Epithelial cell of prostate (primary cell): ENCODE results near the gene SP8.
A peak's percentile ranks its signal among the peaks of the same experiment; 100 is the strongest.

Source experiments
- DNase-seq: peaks from one replicate; pipeline ENCODE4 v3.0.0-alpha.2; 2011; ENCODE audit warnings: low read depth, low spot score
- H3K27ac ChIP-seq: fragments of 450-650 bp; 2 replicates; pipeline ENCODE4 v1.5.1; 2017; ENCODE audit warnings: mild to moderate bottlenecking

Gene SP8

DNA sequence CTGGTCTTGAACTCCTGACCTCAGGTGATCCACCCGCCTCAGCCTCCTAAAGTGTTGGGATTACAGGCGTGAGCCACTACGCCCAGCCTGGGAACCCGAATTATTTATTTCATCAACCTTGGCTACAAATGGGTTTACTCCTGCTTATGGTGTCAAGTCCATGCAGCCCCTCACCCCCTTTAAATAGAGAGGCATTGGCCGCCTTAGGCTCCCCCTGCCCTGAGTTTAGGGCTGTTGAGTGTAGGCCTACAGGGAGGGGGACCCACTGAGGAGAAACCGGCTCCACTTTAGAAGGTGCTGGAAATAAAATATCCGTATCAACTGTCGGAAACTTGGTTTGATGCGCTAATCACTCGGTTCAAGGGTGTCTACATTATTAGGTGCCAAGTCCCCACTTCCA is 8.7 kb upstream of the SP8 start:
- no peak for DNase-seq
- H3K27ac ChIP-seq, result no peak overlapping the region

DNA sequence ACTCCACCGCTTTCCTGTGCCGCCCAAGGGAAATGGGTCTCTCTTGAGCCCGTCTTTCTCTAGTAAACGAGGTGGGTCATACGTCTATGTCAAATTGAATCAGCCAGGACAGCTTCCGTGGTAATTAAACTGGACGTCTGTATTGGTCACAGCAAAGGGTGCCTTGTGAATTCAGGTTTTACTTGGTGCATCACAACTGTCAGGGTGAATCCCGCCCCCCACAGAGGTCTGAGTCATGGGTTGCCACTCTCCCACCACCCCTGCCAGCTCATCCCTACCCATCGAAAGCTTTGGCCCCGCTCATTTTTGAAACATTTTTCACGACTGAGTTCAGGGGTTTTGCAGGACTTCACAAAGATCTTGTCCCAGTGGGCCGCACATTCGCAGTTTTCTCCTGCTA is 8.0 kb upstream of the SP8 start:
- DNase-seq, result no peak
- no peak overlapping the region for H3K27ac ChIP-seq

DNA sequence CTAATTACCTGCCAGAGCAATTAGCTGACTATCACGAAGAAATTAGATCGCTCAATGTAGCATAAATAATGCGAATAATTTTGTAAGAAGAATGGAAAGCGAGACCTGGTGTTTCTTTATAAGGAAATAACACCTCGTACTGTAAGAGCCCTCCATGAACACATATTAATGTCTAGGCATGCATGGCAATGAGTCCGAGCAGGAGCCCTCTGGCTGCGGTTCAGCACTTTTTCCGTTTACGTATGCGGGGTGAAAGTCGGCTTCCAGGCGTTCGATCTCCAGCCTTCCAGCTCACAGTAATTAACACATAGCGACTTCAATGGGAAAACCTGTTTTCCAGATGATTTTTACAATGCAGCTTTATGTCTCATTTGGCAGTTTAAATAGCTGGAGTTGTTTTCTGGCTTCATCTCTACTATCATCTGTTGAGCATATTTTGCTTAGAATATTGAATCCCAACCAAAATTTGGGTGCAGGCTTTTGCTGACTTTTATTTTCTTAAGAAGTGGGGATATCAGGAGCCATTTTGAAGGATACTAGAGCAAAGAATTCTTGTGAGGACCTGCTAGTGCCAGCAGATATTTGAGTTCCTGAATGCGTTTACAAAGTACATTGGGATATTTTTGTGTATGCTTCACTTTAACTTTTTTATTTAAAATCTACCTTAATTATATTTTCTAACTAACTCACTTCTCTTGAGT is 7.2 kb upstream of the SP8 start:
- DNase-seq, result no peak
- peak overlapping the region; percentile 56 for H3K27ac ChIP-seq

DNA sequence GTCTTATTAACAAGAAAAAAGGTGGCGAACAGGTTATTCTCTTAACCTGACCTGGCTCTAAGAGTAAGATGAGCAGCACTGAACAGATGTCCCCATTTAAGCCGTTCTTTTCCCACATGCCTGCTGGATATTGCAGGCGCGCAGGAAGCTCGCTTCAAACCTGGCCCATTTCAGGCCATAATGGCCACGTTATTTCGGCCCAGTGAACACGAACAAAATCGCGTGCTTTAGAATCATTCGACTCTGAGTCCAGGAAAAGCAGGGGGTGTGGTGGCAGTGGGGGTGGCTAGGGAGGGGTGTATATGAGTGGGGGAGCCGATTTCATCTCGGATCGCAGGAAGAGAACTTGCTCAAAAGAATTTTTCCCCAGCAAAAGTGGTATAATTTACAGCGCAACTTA is 6.6 kb upstream of the SP8 start:
- no peak for DNase-seq
- H3K27ac ChIP-seq, result peak overlapping the region; percentile 56

DNA sequence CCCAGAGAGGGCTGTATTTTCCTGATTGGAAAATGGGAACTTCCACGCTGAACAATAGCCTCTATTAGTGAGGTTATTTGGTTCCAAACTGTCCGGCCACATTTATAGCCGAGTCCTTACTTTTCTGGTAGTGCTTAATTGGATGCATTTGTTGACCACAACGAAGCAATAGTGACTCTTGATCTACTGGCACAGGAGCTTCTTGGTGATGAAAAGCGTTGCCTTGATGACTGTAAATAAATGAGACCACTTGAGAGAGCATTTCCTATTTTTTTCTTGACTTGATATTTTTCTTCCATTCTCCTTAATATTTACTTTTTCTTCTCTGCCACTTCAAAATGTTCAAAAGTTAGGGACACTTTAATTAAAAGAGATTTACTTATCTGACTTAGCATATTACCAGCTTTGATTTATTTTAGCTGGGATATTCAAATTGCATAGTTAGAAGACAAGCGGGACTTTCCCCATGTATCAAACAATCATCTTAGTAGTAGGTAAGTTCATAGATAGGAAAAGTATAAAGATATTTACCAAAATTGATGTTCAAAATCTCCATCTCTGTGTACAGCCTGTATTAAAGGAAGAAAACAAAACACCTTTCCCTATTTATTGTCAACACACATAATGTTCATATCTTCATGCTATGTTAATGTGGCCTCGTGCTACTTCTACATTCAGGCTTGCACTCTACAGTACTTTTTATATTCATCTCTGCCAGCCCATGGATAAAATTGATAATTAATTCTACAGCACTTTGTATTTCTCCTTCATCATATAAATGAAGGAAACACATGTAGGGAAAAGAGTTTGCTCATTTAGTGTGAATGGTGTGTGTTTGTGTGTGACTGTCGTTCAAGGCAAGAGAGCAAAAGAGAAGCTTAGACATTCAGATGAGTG is 5.1 kb upstream of the SP8 start:
- no peak for DNase-seq
- H3K27ac ChIP-seq, result peak overlapping the region; percentile 56

DNA sequence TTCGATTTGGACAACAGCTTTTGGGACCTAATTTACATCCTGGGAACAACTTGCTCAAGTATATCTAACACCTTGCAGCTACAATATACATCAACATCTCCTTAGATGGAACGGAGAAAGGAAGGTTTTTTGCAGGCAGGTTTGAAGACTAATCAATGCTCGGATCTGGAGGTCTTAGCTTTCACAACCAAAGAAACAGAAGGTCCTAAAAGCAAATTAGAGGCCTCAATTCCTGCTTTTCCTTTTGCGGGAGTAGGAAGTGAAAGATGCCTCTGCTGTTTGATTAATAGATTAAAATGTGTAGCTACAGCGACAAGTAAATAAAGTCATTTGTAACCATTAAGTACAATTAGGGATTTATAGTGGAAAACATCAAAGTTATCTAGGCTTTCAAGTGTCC is 3.7 kb upstream of the SP8 start:
- H3K27ac ChIP-seq, result peak overlapping the region; percentile 77

DNA sequence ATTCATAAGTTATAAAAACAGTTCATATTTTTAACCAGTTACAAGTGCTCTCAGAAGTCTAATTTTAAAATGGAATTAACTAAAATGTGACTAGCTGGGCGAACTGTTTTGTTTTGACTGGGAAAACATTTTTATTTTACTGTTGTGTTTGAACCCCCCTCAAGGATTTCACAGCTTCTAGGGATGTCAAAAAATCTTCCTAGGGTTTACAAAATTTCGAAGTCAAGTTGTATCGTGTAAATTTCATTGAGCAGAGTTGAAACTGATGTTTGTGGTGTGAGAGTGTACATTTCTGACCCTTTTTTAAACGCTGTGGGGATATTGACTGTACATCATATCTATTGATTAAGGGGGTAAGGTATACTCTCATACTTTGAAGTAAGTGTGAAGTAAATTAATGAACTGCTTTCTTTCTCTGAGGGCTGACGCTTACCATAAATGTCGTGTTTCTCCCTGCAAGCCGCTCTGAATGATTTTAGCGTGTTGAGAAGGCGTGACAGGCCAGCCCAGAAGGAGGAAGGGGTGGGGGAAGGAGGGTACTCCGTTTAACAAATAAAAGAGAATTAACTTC is 1.8 kb upstream of the SP8 start:
- DNase-seq, result no peak
- peak overlapping the region; percentile 77 for H3K27ac ChIP-seq

More for the DNA sequence above, 3.7 kb upstream of the SP8 start:
- DNase-seq, result no peak

DNA sequence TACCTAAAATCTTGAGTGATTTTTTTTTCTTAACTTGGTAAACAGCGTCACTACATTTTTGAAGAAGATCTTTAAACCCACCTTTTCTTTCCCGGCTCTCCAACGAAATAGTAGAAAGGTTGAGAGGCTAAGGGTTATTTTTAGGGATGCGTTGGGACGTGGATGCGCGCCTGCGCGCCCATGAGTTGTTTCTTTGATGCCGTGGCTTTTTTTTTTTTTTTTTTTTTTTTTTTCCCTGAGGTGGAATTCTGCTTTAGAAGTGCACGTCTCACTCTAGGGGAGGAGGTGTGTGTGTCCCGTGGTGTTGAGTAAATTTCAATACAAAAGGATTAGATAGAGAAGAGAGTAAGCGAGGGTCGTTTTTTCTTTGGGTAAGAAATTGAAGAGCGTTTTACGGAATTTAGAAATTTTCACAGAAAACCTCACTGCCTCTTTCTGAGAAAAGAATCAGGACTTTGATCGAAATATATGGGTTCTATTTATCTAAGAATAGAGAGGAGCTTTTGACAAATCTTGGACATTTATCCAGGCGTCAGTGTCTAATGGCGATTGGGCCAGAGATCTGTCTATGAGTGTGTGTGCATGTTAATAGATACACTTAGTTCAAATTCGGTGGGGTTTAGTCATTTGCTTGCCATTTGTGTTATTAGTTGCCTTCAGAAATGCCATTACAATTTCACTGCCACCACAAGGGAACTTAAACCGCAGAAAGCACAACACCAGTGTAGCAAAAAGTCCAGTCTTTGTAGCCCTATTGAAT is 1.2 kb upstream of the SP8 start:
- DNase-seq, result no peak
- H3K27ac ChIP-seq, result peak overlapping the region; percentile 77

DNA sequence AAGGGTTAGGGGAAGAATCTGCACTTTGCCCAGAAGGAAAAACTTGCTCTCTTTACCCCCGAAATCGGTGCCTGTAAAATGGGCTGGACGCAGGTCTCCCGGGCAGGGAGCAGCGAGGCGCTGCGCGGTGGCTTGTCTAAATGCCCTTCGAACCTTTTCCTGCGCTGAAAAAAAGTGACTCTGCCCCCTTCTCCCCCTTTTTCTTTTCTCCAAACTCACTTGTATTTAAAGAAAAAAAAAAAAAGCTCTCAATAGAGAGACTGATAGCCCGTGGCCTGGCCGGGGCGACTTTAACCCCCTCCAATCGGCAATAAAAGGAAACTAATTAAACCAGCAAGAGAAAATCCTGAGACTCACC is 286 bp downstream of the SP8 start:
- DNase-seq, result no peak
- H3K27ac ChIP-seq, result peak overlapping the region; percentile 77

DNA sequence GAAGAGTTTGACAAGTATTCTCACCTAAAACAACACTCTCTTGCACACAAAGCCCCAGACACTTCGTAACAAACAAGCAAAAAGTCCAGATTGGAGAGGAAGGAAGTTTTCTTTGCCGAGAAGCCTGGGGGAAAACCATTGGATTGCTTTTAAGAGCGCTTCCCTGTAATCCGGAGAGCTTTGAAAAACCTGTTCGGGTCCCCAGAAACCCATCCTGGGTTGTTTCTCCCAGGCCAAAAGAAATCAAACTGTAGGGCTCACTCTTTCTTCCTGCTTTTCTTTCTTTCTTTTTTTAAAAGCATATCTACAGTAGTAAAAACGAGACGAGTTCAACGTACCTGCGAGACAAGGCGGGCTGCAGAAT is 655 bp downstream of the SP8 start:
- peak overlapping the region; percentile 77 for H3K27ac ChIP-seq
- DNase-seq, result no peak

DNA sequence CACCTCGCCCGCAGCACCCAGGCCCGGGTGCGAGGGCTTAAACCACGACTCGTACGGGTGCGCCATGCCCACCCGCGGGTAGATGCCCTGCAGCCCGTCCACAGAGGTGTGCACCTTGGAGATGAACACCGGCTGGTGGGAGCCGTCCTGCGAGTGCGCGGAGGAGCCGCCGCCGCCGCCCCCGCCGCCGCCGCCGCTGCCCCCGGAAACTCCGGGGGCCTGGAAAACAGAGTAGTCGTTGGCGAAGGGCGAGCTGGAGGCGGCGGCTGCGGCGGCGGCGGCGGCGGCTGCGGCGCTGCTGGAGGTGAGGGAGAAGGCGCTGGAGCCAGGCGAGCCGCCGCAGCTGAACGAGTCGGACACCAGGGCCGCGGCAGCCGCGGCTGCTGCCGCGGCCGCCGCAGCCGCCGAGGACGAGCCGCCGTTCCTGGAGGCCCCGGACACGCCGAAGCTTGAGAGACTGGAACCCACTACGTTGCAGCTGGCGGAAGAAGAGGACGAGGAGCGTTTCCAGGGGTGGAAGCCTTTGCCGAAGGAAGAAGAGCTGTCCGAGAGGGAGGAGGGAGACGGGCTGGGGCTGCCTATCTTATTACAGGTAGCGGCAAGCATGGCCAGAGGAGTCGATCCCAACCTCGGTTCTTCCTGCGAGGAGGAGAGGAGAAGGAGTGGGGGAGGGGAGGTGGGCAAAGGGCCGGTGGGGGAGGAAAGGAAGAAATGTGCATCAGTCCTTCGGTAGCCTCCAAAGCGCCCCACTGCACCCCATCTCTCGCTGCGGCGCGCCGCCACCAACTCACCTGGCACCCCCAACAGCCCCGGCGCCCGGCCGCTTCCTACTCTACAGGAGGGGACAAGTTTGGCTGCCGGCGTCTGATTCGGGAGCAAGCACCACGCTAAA is 1.3 kb downstream of the SP8 start:
- H3K27ac ChIP-seq, result peak overlapping the region; percentile 77
- no peak for DNase-seq

DNA sequence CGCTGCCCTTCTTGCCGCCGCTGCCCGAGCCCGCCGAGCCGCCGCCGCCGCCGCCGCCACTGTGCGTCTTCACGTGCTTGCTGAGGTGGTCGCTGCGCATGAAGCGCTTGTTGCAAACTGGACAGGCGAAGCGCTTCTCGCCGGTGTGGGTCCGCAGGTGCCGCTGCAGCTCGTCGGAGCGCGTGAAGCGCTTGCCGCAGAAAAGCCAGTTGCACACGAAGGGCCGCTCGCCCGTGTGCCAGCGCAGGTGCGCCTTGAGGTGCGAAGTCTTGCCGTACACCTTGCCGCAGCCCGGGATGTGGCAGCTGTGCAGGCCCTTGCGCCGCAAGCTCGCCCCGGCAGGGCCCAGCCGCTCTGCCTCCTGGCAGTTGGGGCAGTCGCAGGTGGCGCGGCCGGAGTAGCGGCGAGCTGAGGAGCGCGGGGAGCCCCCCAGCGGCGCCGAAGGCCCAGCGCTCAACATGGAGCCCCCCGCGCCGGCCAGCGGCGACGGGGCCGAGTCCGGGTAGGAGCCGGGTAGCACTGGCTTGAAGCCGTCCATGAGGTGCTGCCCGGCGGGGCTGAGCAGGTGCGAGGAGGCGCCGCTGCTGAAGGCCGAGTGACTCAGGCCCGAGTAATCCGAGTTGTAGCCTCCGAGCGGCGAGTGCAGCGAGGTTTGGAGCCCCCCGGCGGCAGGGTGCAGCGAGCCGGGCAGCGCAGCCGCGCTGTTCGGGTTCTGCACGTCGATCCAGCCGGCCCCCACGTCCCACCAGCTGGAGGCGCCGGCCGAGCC is 2.1 kb downstream of the SP8 start:
- H3K27ac ChIP-seq, result peak overlapping the region; percentile 77
- DNase-seq, result no peak

DNA sequence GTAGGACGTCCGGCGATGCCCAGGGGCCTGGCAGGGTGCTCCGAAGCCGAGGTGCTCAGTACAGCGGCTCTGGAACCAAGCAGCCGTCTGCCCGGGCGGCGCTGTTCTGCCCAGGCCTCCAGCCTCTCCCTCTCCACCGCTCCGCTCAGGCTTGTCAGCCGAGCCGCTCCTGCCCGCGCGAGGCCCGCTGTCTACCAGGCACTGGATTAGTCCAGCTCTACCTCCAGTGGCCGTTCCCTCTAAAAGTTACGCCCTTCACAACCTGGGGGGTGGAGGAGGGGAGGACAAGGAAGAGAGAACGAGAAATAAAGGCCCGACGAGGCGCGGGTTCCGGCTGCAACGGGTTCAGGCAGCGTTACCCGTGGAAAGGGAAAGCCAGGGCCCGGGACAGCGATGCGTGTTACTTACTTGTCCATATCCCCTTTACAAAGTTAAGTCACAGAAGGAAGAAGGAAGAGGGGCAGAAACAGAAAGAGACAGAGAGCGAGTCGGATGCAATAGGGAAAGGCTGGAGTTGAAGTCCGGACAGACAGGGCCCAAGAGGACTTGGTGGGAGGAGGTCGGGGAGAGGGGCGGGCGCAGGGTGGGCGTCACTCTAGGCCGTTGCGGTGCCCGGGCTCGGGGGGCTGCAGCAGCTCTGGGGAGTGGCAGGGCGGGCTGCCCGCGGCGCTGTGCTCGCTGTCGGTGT is 2.8 kb downstream of the SP8 start:
- DNase-seq, result no peak
- H3K27ac ChIP-seq, result peak overlapping the region; percentile 77

DNA sequence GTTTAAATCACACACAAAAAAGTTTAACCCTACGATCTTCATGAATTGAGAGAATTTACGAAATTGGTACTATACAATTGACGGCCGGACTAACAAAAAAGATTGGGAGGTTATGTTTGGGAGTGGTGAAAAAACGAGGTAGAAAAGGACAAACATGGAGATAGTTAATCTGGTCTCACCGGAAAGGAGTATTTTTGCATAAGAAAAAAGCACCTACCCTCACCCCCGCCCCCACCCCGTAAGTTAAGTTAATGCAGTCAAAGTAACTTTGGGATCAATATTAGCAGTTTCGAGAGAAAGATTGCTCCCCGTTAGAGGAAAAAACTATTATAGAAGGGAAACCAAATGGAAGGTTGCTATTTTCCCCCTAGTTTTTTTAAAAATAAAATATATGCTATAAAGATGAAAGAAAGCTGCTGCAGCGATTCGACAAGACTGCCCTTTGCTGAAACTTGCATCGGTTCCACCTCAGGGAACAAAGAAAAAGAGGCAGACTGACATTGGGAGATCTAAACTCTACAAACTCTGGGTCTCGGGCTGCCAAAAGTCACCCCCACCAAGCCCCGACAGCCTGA is 3.5 kb downstream of the SP8 start:
- no peak for DNase-seq
- peak overlapping the region; percentile 77 for H3K27ac ChIP-seq

DNA sequence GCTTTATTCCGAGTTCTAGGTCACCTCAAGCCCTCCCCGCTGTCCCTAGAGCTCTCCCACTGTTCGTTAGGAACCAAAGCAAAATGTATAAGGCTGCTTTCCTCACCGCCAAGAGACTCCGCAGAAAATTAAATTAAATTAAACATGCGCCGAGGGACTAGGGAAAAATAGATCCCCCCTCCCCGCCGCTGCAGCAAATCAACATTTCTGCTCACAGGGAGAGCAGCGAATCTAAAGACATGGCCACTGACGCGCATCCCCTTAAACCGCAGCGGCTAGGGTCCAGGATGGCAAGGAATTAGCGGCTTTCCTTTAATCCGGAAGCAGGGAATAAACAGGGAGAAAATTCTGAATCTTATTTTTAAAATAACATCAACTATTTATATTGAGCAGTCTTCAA is 7.6 kb downstream of the SP8 start:
- no peak for DNase-seq
- H3K27ac ChIP-seq, result peak overlapping the region; percentile 33

DNA sequence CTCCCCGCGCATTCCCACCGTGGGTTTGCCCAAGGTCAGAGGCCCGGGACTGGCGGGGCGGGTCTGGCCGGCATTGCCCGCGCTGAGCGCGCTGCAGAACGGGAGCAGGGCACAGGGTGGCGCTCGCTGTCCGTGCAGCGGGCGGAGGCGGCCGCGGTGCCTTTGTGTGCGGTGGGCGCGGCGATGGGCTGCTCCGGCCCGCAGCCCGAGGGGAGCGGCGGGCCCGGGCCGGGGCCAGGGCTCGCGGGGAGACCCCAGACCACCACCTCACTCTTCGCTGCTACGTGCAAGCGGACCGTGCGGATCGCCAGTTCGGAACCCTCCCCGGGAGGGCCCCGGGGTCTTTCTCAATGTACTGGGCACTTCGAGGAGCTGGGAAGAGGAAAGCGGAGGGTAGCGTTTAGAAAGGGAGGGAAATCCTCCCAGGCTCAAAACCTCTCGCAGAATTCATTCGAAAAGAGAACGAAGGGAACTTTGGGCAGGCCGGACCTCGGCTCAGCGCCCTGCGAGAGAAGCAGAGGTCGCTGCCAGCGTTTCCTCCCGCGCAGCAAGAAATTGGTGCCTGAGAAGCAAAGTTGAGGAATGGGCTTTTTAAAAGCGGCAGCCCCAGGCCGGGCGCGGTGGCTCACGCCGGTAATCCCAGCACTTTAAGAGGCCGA is 8.5 kb downstream of the SP8 start:
- H3K27ac ChIP-seq, result peak overlapping the region; percentile 33
- no peak for DNase-seq

DNA sequence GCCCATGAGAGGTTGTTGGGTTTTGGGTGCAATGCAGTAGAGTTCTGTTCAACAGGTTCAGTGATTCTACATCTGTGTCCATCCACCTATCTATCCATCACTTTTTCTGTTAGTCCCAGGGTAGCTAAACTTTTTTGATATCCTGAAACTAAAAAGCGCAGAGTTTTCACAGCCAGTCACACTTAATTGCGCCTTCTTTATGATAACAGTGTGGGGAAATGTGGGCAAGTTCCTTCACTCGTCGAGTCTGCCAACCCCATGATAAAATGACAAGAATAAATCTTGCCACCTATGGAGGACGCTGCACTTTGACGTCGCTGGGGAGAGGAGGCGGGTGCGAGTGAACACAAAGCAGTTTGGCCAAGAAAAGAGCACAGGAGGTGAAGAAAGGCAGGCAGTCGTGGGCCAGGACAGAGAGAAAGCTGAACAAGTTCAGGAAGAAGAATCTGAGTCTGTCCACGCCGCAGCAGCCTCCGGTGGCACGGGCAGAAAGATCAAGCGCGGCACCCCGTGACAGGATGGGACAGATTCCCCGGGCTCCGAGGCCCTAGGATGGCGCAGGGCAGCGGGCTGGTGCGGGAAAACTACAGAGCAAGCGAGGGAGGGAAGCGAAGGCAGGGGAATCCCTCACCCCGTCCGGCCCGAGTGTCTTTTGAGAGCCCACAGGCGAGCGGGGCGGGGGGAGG is 9.2 kb downstream of the SP8 start:
- no peak for DNase-seq
- H3K27ac ChIP-seq, result peak overlapping the region; percentile 33
